RKO (cell line): ENCODE results near the gene ZNF697.
A peak's percentile ranks its signal among the peaks of the same experiment; 100 is the strongest.
"Not testable (repeated sequence)": the region's sequence is repeated elsewhere in the genome, so short reads cannot be mapped to it uniquely, and the experiment has no call there.

Experiments used
- DNase-seq: peaks from one replicate; pipeline ENCODE4 v3.0.0-alpha.2; 2016; ENCODE audit warnings: low spot score

The ZNF697 gene

DNA sequence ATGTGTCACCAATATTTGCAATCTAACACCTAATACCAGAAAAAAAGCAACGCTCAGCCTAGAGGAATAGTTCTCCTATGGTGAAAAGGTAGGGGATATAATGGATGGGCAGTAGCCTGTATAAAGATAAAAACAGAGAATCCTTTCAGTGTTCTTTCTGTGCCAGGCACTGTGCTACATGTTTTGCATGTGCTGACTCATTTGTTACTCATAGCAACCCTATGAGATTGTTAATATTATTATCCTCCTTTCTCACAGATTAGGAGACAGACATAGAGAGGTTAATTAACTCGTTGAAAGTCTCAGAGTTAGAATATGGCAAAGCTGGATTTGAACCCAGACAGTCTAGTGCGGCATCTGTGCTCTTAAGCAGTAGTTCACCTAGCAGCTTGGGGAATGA lies 45.3 kb downstream of the ZNF697 start:
- not testable (repeated sequence) for DNase-seq

DNA sequence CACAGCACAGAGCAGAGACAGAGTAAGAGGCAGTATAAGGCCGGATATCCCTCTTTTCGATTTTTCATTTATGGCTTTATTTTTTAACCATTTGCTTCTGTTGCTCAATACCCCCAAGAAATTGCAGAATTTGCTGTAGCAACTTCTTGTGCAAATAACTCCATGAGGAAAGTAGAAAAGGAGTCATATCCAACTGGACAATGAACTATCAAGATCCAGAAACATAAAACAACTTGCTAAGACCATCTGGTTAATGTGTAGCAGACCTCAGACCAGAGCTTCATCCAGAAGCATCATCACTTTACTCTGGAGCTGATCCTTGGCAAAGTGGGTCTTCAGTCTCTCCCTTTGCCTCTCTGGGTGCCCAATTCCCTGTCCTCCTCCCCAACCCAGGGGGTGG lies 45.9 kb downstream of the ZNF697 start:
- DNase-seq, result no peak

DNA sequence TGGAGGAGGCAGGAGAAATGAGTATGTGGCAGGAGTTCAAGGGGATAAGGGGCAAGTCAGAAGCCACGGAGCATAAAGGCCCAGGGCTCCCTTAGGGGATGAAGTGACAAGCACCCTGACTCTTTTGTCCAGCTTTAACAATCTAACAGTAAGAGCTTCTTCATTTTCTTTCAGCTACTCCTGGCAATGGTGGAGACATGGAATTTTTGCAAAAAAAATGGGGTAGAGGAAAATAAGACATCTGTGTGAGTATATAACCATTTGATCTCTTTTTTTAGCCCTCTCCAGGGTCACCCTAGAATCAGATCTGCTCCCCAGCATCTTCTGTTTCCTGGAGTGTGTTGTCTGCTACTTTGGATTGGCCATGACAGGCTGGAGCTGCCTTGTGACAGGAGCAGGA lies 47.1 kb downstream of the ZNF697 start:
- no peak for DNase-seq

DNA sequence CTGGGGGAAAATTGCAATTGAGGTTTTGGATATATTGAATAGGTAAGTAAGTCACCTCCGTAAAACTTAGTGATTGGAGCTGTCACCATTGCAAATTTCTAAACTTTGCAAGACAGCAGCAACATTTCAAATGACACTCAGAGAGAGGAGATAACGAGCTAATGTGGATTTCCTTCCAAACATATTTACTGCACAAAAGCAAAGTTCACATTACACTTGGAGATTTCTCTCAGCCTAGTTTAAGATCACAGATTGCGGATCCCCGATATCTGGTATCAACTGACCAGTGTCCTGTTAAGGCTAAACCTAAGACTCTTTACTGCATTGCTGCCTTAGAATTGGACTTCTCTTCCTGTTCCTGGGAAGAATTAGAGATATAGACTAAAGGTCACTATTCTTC lies 47.5 kb downstream of the ZNF697 start:
- DNase-seq, result no peak

DNA sequence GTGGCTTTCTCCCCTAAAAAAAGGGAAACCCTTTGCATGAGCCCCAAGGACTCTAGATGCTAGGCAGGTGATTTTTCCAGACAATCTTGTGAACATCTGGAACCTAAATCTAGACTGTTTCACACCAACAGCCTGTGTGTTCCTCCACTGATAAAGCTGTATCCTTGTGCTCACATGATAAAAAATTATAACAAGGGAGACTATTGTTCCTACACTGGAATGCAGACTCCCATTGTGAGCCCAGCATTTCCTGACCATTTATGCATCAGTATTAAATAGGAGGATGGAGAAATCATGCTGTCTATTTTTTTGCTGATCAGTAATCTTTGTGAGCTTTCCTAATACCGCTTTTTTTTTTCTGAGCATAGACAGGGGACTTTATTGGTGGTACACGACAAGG lies 52.5 kb downstream of the ZNF697 start:
- DNase-seq, result no peak

DNA sequence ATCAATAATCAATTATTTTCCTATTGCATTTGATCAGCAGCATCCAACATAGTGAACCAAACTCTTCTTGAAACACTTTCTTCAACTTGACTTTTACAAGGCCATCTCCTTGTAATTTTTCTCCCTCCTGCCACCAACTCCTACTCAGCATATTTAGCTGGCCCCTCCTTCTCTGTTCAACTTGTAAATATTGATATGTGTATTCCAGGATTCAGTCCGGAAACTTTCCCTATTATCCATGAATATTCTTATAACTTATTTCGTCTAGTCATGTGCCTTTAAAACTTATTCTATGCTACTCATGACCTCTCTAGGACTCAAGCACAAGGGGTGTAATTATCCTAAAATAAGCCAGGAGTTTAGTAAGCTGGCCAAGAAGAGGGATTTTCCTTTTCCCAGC lies 52.9 kb downstream of the ZNF697 start:
- DNase-seq, result no peak

DNA sequence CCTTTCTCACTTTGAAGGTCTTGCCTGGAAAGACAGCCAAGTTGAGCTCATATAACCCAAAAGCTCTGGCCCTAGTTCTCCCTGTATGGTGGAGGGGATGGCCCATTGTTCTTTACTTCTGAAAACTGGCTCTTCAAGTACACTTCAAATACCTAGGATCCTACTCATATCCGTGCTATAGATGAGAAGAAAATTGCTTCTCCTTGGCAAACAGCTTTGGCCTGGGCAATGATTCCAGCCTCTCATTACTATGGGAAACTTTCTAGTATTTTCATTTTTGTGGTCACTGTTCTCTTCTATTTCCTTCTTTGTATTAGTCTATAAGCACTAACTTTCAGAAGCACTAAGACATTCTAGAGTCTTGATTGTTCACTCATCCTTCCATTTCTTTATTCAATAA lies 53.7 kb downstream of the ZNF697 start:
- no peak for DNase-seq

DNA sequence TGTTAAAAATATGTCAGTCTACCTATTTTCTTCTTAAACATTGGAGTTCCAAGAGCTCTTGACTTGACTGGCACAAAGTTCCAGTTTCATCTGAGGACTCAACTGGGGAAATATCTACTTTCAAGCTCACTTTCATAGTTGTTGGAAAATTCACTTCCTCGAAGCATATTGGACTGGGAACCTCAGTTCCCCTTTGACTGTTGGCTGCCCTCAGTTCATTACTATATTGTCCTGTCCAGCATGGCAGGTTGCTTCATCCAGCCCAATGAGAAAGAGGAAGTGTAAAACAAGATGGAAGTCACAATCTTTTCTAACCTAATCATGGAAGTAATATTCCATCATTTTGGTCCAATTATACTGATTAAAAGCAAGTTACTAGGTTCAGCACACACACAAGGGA lies 54.3 kb downstream of the ZNF697 start:
- DNase-seq, result no peak

DNA sequence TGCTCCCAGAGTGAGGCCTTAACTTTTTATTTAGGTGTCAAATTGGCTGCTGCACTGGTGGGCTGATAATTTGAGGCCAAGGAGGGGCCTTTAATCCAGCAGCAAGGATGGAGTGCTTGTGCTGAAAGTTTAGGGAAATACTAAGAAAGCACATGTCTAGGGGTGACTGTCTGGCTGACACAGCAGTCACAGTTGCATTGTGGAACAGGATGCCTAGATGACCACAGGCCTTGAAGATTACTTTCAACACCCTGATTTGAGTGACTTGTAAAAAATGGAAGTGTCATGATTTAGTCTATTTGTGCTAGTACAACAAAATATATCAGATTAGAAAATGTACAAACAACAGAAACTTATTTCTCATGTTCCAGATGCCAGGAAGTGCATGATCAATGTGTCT lies 57.7 kb downstream of the ZNF697 start:
- no peak for DNase-seq

DNA sequence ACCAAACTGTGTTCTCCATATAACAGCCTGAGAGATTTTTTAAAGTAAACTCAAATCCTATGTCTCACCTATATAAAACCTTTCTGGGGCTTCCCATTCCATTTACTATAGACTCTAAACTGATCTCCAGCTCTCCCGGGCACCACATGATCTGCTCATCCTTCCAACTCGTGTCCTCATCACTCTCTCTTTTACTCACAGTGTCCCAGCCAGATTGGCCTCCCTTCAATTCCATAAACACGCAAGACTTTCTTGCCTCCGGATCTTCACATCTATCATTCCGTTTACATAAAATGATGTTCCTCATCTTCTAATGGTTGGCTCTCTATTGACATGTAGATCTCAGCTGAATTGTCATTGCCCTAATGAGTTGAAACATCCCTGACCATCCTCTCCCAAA lies 59.4 kb downstream of the ZNF697 start:
- DNase-seq, result no peak

DNA sequence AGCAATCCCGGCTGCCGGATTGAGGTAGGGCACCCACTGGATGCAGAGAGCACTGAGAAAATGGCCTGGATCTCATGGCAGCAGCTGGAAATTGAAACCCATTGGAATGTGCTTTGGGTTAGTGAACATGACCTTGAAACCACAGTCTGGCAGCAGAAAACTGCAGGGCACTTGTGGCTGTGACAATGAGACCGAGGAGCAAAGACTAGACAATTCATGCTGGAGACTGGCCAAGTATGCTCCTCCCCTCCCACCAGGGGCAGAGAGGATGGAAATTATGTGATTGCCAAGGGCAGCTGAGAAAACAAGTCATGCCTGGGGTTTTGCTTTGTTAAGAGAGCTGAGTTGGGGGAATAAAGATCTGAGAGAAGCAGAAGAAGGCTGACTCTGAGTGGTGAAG lies 60.7 kb downstream of the ZNF697 start:
- DNase-seq, result no peak

DNA sequence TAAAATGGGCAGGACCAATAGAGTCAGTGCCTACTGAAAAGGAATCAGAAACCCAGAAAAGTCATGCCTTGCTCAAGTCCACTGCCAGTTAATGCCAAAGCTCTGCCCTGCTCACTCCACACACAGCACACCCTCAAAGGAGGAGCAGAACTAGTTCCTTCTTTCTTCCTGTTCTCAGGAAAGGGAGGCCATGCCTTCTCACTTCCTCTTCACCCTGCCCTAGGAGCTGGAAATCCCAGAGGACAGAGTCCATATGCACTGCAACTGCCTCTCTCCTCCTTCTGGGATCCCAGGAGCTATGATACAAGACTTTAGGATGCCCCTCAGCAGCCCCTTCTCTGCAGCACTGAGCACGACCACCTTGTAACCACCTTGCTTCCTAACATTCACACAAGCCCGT lies 62.3 kb downstream of the ZNF697 start:
- not testable (repeated sequence) for DNase-seq

DNA sequence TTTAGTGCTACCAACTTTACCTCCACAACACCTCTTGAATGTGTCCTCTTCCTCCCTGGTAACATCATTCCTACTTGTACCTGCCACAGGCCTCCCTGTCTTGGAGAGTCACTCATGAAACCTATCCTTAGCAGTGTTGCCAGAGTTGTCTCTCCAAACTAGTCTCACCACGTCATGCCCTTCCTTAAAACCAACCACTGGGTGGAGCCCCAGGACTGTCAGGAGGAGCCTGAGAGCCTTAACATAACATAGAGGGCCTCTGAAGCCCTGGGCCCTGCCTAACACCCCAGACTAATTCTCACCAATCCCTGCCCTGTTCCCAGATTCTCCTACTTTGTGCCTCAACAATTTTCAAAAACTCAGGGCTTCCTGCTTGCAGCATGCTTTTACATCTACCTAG lies 65.3 kb downstream of the ZNF697 start:
- peak; percentile 53 for DNase-seq

DNA sequence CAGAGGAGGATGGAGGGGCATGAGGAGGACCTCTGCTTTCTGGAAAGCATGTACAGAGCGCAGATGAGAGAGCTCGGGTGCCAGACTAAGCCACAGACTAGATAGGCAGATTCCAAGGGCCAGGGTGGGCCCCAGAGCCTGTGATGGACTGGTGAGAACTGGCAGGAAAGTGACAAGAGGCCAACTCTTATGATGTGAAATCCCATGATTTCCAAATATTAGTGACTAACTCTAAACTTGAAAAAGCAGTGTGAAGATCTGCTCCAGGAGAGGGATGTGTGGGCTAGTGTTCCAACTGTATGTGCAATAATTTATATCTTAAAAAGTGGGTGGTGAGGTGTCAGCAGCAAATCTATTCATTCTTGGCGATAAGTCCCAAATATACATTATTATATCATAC lies 67.0 kb downstream of the ZNF697 start:
- DNase-seq, result not testable (repeated sequence)

DNA sequence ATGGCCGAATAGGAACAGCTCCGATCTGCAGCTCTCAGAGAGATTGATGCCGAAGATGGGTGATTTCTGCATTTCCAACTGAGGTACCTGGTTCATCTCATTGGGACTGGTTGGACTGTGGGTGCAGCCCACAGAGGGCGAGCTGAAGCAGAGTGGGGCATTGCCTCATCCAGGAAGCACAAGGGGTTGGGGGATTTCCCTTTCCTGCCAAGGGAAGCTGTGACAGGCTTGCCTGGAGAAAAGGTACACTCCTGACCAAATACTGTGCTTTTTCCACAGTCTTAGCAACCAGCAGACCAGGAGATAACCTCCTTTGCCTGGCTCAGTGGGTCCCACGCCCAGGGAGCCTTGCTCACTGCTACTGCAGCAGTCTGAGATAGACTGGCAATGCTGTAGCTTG lies 74.2 kb downstream of the ZNF697 start:
- DNase-seq, result no peak

DNA sequence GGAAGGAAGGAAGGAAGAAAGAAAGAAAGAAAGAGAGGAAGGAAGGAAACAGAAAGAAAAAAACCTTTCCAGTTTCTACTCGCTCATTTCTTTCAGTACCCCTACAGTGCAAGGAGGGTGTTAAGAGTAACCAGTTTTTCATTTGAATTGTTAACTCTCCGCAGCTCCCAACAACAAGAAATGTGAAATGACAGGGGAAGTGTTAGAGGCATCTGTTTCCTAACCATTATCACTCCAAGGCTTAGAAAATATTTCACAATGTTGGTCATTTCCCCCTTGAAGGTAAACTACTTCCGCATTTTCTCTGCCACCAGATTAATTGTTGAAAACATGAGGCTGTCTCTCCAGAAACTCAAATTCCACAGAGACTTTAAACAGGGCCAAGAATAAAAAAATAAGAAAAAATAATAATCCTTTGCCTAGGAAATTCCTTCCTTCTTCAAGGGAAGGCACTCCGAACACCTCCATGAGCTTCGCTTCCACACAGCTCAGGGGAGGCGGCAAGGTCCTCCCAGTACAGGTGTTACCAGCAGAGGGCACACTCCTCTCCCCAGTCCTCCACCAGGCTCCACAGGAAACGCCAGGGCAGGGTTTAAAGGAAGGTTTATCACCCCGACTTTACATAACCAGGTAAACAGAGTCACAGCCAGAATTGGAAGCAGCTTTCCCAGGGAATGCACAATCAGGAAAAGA lies 78.0 kb downstream of the ZNF697 start:
- DNase-seq, result not testable (repeated sequence)
